Small intestine (tissue), 7 donors: ENCODE measurements around the gene CRISPLD2. TPM values are rescaled to one million over a fixed set of nuclear protein-coding genes. Genes with fewer than 3 reads are reported as not detected.

Source experiments
- DNase-seq, 2 donors: peaks; one replicate each; pipeline versions ENCODE4 v3.0.0 to v3.0.0-alpha.2; 2013
- FAIRE-seq: peaks from 2 replicates; lab custom pipeline; 2012; peaks lifted over from hg19 to GRCh38; lab: Jason Lieb, UNC
- H3K27ac ChIP-seq, 3 donors: one replicate each; pipeline ENCODE4 v1.5.1; 2013; ENCODE audit warnings: low read length in 2 of 3, mild to moderate bottlenecking in 2 of 3, control low read depth in 1 of 3, inconsistent platforms in 1 of 3, low read depth in 1 of 3, moderate library complexity in 1 of 3
- H3K27me3 ChIP-seq, 3 donors: one replicate each; pipeline ENCODE4 v1.6.1; 2013; ENCODE audit warnings: low read length in 3 of 3, inconsistent platforms in 1 of 3; ENCODE audit not compliant: control insufficient read depth in 3 of 3, insufficient read depth in 3 of 3
- H3K36me3 ChIP-seq, 3 donors: one replicate each; pipeline ENCODE4 v1.6.1; 2013; ENCODE audit warnings: low read length in 3 of 3, inconsistent platforms in 1 of 3, low read depth in 1 of 3, mild to moderate bottlenecking in 1 of 3, moderate library complexity in 1 of 3; ENCODE audit not compliant: control insufficient read depth in 3 of 3, insufficient read depth in 2 of 3
- H3K4me1 ChIP-seq, 3 donors: one replicate each; pipeline ENCODE4 v1.6.1; 2013; ENCODE audit warnings: low read length in 2 of 3, inconsistent platforms in 1 of 3, low read depth in 1 of 3, mild to moderate bottlenecking in 1 of 3, moderate library complexity in 1 of 3; ENCODE audit not compliant: control insufficient read depth in 3 of 3, insufficient read depth in 2 of 3
- H3K4me3 ChIP-seq, 3 donors: one replicate each; pipeline ENCODE4 v1.5.1; 2013; ENCODE audit warnings: low read length in 3 of 3, control low read depth in 1 of 3, inconsistent platforms in 1 of 3, low read depth in 1 of 3, mild to moderate bottlenecking in 1 of 3, moderate library complexity in 1 of 3
- H3K9me3 ChIP-seq, 2 donors: one replicate each; pipeline ENCODE4 v1.6.1; 2013; ENCODE audit warnings: low read depth in 1 of 2, low read length in 1 of 2; ENCODE audit not compliant: control insufficient read depth in 2 of 2, insufficient read depth in 1 of 2
- WGBS, 3 donors: extraction: QIAGEN DNeasy Blood & Tissue Kit; methylation state at CpG; one replicate each; pipeline ENCODE4 v1.1.7; 2013; 5-methylcytosine and 5-hydroxymethylcytosine counted together
- polyA plus RNA-seq, 4 donors: library from polyadenylated mRNA; stranded (reverse) in 3 of 4; unstranded in 1 of 4; fragments of 200-250 nt in 3 of 4; fragments of 120-200 nt in 1 of 4; gene quantifications; one replicate each; pipeline versions ENCODE4 v1.2.1 to v1.2.3, GENCODE V29; 2013
- donor health status: healthy with polysubstance abuse.
- donor health status: control.
- donor health status: control.
- donor health status: Bipolar disorder and iron deficiency.
- donor health status: healthy.

CRISPLD2 gene
- polyA plus RNA-seq, 4 donors = 0.89 to 31.4 (median 4.9) TPM

- 79 to 91% (median 87%) methylated on average over 36 to 41 of the region's 41 CpGs for WGBS, 3 donors
- FAIRE-seq (no peak), DNase-seq (no peak)
- Histone ChIP-seq H3K4me3 (no peak overlapping the region), H3K9me3 (peaks cover 0 to 7% of the 10 kb centered on the region in 2 donors), H3K27me3 (no peaks in the 10 kb centered on the region), H3K27ac (no peak overlapping the region), H3K4me1 (no peaks in the 10 kb centered on the region), H3K36me3 (no peaks in the 10 kb centered on the region)
These were observed 121.1 kb downstream of the CRISPLD2 start for GRCh38 chr16:84940670-84941551.

- 88 to 91% (median 89%) methylated on average over 10 of the region's 10 CpGs for WGBS, 3 donors
- H3K27ac ChIP-seq = no peak overlapping the region
- no peak for FAIRE-seq
These were observed 122.1 kb downstream of the CRISPLD2 start for GRCh38 chr16:84941921-84942320.

GRCh38 chr16:84942786-84943185 lies 123.0 kb downstream of the CRISPLD2 start:
- DNase-seq (no peak), FAIRE-seq (no peak)
- WGBS, 3 donors = 85 to 94% (median 86%) methylated on average over 4 of the region's 4 CpGs
- no peaks in the 10 kb centered on the region for H3K27me3 ChIP-seq
- no peak overlapping the region for H3K27ac ChIP-seq
- H3K9me3 ChIP-seq = peaks cover 0 to 7% of the 10 kb centered on the region in 2 donors
- no peaks in the 10 kb centered on the region for H3K4me1 ChIP-seq
- no peaks in the 10 kb centered on the region for H3K36me3 ChIP-seq
- H3K4me3 ChIP-seq = no peak overlapping the region

More at GRCh38 chr16:84941921-84942320, 122.1 kb downstream of the CRISPLD2 start:
- Histone ChIP-seq H3K36me3 (no peaks in the 10 kb centered on the region), H3K27me3 (no peaks in the 10 kb centered on the region), H3K4me3 (no peak overlapping the region), H3K4me1 (no peaks in the 10 kb centered on the region), H3K9me3 (peaks cover 0 to 7% of the 10 kb centered on the region in 2 donors)
- DNase-seq = no peak

GRCh38 chr16:84943620-84944019 lies 123.8 kb downstream of the CRISPLD2 start:
- Histone ChIP-seq H3K9me3 (peaks cover 0 to 7% of the 10 kb centered on the region in 2 donors), H3K27ac (no peak overlapping the region), H3K36me3 (no peaks in the 10 kb centered on the region), H3K4me1 (peaks cover 0 to 2% (median 0%) of the 10 kb centered on the region in 3 donors), H3K27me3 (no peaks in the 10 kb centered on the region), H3K4me3 (no peak overlapping the region)
- FAIRE-seq (no peak), DNase-seq (no peak)
- 68 to 75% (median 75%) methylated on average over 4 of the region's 4 CpGs for WGBS, 3 donors

- H3K4me1 ChIP-seq = peaks cover 0 to 15% (median 0%) of the 10 kb centered on the region in 3 donors
- FAIRE-seq (no peak), DNase-seq (no peak)
- no peaks in the 10 kb centered on the region for H3K27me3 ChIP-seq
- 45 to 59% (median 47%) methylated on average over 9 of the region's 9 CpGs for WGBS, 3 donors
- H3K4me3 ChIP-seq = no peak overlapping the region
- peaks cover 0 to 7% of the 10 kb centered on the region in 2 donors for H3K9me3 ChIP-seq
- H3K36me3 ChIP-seq = no peaks in the 10 kb centered on the region
- H3K27ac ChIP-seq = no peak overlapping the region
These were observed 127.2 kb downstream of the CRISPLD2 start for GRCh38 chr16:84947022-84947421.

- 82 to 87% (median 82%) methylated on average over 26 to 27 of the region's 27 CpGs for WGBS, 3 donors
- Histone ChIP-seq H3K27ac (no peak overlapping the region), H3K4me1 (peaks cover 0 to 27% (median 0%) of the 10 kb centered on the region in 3 donors), H3K9me3 (no peaks in the 10 kb centered on the region), H3K36me3 (no peaks in the 10 kb centered on the region), H3K27me3 (no peaks in the 10 kb centered on the region), H3K4me3 (no peak overlapping the region)
- DNase-seq = no peak
- FAIRE-seq = no peak
These were observed 128.4 kb downstream of the CRISPLD2 start for GRCh38 chr16:84947996-84948850.

GRCh38 chr16:84948851-84949610 lies 129.2 kb downstream of the CRISPLD2 start:
- peaks cover 0 to 36% (median 0%) of the 10 kb centered on the region in 3 donors for H3K4me1 ChIP-seq
- no peaks in the 10 kb centered on the region for H3K36me3 ChIP-seq
- H3K27ac ChIP-seq = no peak overlapping the region
- no peaks in the 10 kb centered on the region for H3K27me3 ChIP-seq
- H3K9me3 ChIP-seq = no peaks in the 10 kb centered on the region
- 57 to 70% (median 59%) methylated on average over 10 of the region's 10 CpGs for WGBS, 3 donors
- H3K4me3 ChIP-seq = no peak overlapping the region
- DNase-seq (no peak), FAIRE-seq (no peak)
